Right lobe of liver (tissue), 6 donors: ENCODE results near the gene NCMAP. TPM values are rescaled to one million over a fixed set of nuclear protein-coding genes. Genes with fewer than 3 reads are reported as not detected.
"Not testable (repeated sequence)": the region's sequence is repeated elsewhere in the genome, so short reads cannot be mapped to it uniquely, and the experiment has no call there.

Source experiments
- ATAC-seq, 4 donors: fragments of 200-7000 bp; cut with Tn5 transposase; one replicate each; pipeline ENCODE4 v1.9.1; 2020; ENCODE audit warnings: mild to moderate bottlenecking in 4 of 4, moderate library complexity in 4 of 4
- DNase-seq, 3 donors: peaks; one replicate each; pipeline ENCODE4 v3.0.0-alpha.2; 2020
- H3K27ac ChIP-seq, 3 donors: fragments of 200-600 bp; one replicate each; pipeline ENCODE4 v1.8.0; 2022
- H3K27me3 ChIP-seq, 2 donors: fragments of 200-600 bp; one replicate each; pipeline ENCODE4 v1.8.0; 2022
- H3K36me3 ChIP-seq, 4 donors: fragments of 200-600 bp; sonication (generic) in 1 of 4; one replicate each; pipeline versions ENCODE4 v1.5.1 to v1.8.0; 2017 to 2022; ENCODE audit warnings: control low read depth in 1 of 4
- H3K4me1 ChIP-seq, 4 donors: fragments of 200-600 bp; sonication (generic) in 1 of 4; one replicate each; pipeline versions ENCODE4 v1.5.1 to v1.8.0; 2017 to 2022; ENCODE audit warnings: control low read depth in 1 of 4
- H3K4me3 ChIP-seq, 3 donors: fragments of 200-600 bp; one replicate each; pipeline ENCODE4 v1.8.0; 2022
- H3K9me3 ChIP-seq, 4 donors: fragments of 200-600 bp; sonication (generic) in 1 of 4; one replicate each; pipeline versions ENCODE4 v1.5.1 to v1.8.0; 2017 to 2022; ENCODE audit warnings: control low read depth in 1 of 4
- POLR2A ChIP-seq: fragments of 450-650 bp; IDR thresholded peaks from one replicate; pipeline ENCODE4 v1.6.1; 2017; ENCODE audit warnings: antibody characterized with exemption, mild to moderate bottlenecking
- WGBS: methylation state at CpG from one replicate; pipeline ENCODE4 v1.1.6; 2018; ENCODE audit warnings: low coverage, low lambda C conversion rate; ENCODE audit not compliant: insufficient coverage; ENCODE audit errors: missing lambda C conversion rate; 5-methylcytosine and 5-hydroxymethylcytosine counted together
- intact Hi-C, 2 donors: fragments of 100-400 bp; cut with DNase I; formaldehyde crosslinking; loops; one replicate each; pipeline versions ENCODE4 v1.11.2 to v1.14.1; 2022
- total RNA-seq, 6 experiments: library from RNA; depleted of rRNA in 2 of 6; stranded (reverse); fragments of >200 nt in 2 of 6; fragmentation: NEBNext Ultra II Directional in 3 of 6; extraction: Animal tissue kit (Norgen Biotek cat#: 25700) in 3 of 6; gene quantifications; one replicate each; pipeline versions ENCODE4 v1.1.0 to v1.2.4, GENCODE V29; 2016 to 2023
- TF ChIP-seq, protein P1 (sequence below), 4 donors: fragments of 200-600 bp in 3 of 4; fragments of 450-650 bp in 1 of 4; IDR thresholded peaks; one replicate each; pipeline versions ENCODE4 v1.5.1 to v1.8.0; 2016 to 2022; ENCODE audit warnings: antibody characterized with exemption in 4 of 4, mild to moderate bottlenecking in 2 of 4
- donor health status: DM: no; HTN: yes; CAD: no.
- donor health status: DM: no; HTN: no; CAD: no.
- donor health status: DM: no; HTN: no; CAD: no.
- donor health status: DM: no; HTN: yes; CAD: no.
- donor health status: DM: no; HTN: yes; CAD: no.

Gene NCMAP
- total RNA-seq, 6 experiments from 2014 or later = 0.81 to 2.6 (median 0.99) TPM

GRCh38 chr1:24525606-24526005 is 30.3 kb upstream of the NCMAP start:
- Histone ChIP-seq H3K27ac (no peak overlapping the region), H3K9me3 (no peaks in the 10 kb centered on the region), H3K36me3 (no peaks in the 10 kb centered on the region), H3K27me3 (no peaks in the 10 kb centered on the region), H3K4me3 (no peak overlapping the region), H3K4me1 (no peaks in the 10 kb centered on the region)
- ATAC-seq = no peak
- DNase-seq = no peak
- no peak for TF ChIP-seq POLR2A
- TF ChIP-seq, protein P1, sequence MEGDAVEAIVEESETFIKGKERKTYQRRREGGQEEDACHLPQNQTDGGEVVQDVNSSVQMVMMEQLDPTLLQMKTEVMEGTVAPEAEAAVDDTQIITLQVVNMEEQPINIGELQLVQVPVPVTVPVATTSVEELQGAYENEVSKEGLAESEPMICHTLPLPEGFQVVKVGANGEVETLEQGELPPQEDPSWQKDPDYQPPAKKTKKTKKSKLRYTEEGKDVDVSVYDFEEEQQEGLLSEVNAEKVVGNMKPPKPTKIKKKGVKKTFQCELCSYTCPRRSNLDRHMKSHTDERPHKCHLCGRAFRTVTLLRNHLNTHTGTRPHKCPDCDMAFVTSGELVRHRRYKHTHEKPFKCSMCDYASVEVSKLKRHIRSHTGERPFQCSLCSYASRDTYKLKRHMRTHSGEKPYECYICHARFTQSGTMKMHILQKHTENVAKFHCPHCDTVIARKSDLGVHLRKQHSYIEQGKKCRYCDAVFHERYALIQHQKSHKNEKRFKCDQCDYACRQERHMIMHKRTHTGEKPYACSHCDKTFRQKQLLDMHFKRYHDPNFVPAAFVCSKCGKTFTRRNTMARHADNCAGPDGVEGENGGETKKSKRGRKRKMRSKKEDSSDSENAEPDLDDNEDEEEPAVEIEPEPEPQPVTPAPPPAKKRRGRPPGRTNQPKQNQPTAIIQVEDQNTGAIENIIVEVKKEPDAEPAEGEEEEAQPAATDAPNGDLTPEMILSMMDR (IDR thresholded peaks at IDR 0.05) = no peak
- intact Hi-C loops = no loop called here
- WGBS = 65% methylated on average over 5 of the region's 6 CpGs

- H3K9me3 ChIP-seq = no peaks in the 10 kb centered on the region
- no peaks in the 10 kb centered on the region for H3K36me3 ChIP-seq
- intact Hi-C loops = no loop called here
- H3K27me3 ChIP-seq = no peaks in the 10 kb centered on the region
- TF ChIP-seq, protein P1 (IDR thresholded peaks at IDR 0.05) = no peak
- no peak for TF ChIP-seq POLR2A
- WGBS = 70% methylated on average over 7 of the region's 7 CpGs
- ATAC-seq (no peak), DNase-seq (no peak)
- no peak overlapping the region for H3K4me3 ChIP-seq
- H3K4me1 ChIP-seq = no peaks in the 10 kb centered on the region
- no peak overlapping the region for H3K27ac ChIP-seq
These were observed 29.8 kb upstream of the NCMAP start for GRCh38 chr1:24526045-24526444.

GRCh38 chr1:24526940-24527542 is 28.8 kb upstream of the NCMAP start:
- H3K36me3 ChIP-seq = no peaks in the 10 kb centered on the region
- no peaks in the 10 kb centered on the region for H3K9me3 ChIP-seq
- no peak for TF ChIP-seq POLR2A
- TF ChIP-seq, protein P1 (IDR thresholded peaks at IDR 0.05) = peak; percentile 24 to 58 (median 44)
- ATAC-seq (no peak), DNase-seq (no peak)
- no peak overlapping the region for H3K4me3 ChIP-seq
- intact Hi-C loops = no loop called here
- H3K27me3 ChIP-seq = no peaks in the 10 kb centered on the region
- no peak overlapping the region for H3K27ac ChIP-seq
- no peaks in the 10 kb centered on the region for H3K4me1 ChIP-seq
- WGBS = 84% methylated on average over 8 of the region's 8 CpGs

DNA sequence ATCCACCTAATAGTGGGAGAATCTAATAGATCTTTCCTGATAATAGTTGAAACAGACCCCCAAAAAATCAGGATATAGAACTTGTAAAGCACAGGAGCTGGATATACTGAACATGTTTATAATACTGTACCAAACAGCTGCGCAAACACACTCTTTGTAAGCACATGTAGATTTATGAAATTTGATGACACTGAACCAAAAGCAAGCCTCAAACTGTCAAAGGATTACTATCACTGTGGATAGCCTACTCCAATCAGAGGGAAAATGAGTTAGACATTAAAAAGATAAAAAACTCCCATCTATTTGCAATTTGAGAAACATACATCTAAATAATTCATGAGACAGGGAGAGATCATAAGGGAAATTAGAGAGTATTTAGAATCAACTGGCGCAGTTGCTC is 27.1 kb upstream of the NCMAP start:
- H3K27me3 ChIP-seq = no peaks in the 10 kb centered on the region
- no peak for DNase-seq
- no peaks in the 10 kb centered on the region for H3K4me1 ChIP-seq
- 100% methylated on average over 1 of the region's 2 CpGs for WGBS
- intact Hi-C loops = no loop called here
- ATAC-seq = no peak
- no peaks in the 10 kb centered on the region for H3K36me3 ChIP-seq
- no peaks in the 10 kb centered on the region for H3K9me3 ChIP-seq
- no peak overlapping the region for H3K4me3 ChIP-seq
- no peak overlapping the region for H3K27ac ChIP-seq
- TF ChIP-seq, protein P1 (IDR thresholded peaks at IDR 0.05) = no peak
- no peak for TF ChIP-seq POLR2A

DNA sequence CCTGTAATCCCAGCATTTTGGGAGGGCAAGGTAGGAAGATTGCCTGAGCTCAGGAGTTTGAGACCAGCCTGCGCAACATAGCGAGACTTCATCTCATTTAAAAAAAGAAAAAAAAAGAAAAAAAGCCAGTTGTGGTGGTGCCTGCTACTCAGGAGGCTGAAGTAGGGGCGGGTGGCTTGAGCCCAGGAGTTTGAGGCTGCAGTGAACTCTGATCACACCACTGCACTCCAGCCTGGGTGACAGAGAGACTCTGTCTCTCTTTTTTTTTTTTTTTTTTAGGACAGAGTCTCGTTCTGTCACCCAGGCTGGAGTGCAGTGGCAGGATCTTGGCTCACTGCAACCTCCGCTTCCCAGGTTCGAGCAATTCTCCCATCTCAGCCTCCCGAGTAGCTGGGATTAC is 26.6 kb upstream of the NCMAP start:
- not testable (repeated sequence) for ATAC-seq
- 50% methylated on average over 1 of the region's 7 CpGs for WGBS

More for the DNA sequence above, 26.6 kb upstream of the NCMAP start:
- H3K4me1 ChIP-seq, DNase-seq, H3K9me3 ChIP-seq, H3K36me3 ChIP-seq, H3K27me3 ChIP-seq, H3K27ac ChIP-seq, H3K4me3 ChIP-seq, intact Hi-C loops: not testable (repeated sequence)
